Activated T-cell treated with anti-CD3 and anti-CD28 coated beads, Interleukin-2, amount 50 U/mL, for 4 hours (primary cell): ENCODE measurements around the gene IQCE. TPM values are rescaled to one million over a fixed set of nuclear protein-coding genes. Genes with fewer than 3 reads are reported as not detected.

Source experiments
- ATAC-seq, 2 donors: fragments of 200-7000 bp; cut with Tn5 transposase; one replicate each; pipeline ENCODE4 v1.10.0; 2021
- DNase-seq: peaks from one replicate; pipeline ENCODE4 v3.0.0-alpha.2; 2020
- H3K27me3 Mint-ChIP-seq: one replicate; pipeline ENCODE4 v1.8.0; 2021; ENCODE audit warnings: low read depth, mixed read lengths
- H3K36me3 Mint-ChIP-seq: one replicate; pipeline ENCODE4 v1.8.0; 2022; ENCODE audit warnings: mixed read lengths; ENCODE audit not compliant: insufficient read depth
- H3K4me1 Mint-ChIP-seq: one replicate; pipeline ENCODE4 v1.8.0; 2021; ENCODE audit warnings: low read depth, mixed read lengths
- H3K4me3 Mint-ChIP-seq: one replicate; pipeline ENCODE4 v1.8.0; 2021; ENCODE audit warnings: mild to moderate bottlenecking, moderate library complexity, mixed read lengths
- H3K9me3 Mint-ChIP-seq: one replicate; pipeline ENCODE4 v1.8.0; 2021; ENCODE audit warnings: mixed read lengths
- total RNA-seq, 3 donors: library from RNA; stranded (reverse); gene quantifications; one replicate each; pipeline ENCODE4 v1.2.1, GENCODE V29; 2021

IQCE gene
- total RNA-seq, 3 donors from 2014 or later = 8.9 to 10.4 (median 9.0) TPM

DNA sequence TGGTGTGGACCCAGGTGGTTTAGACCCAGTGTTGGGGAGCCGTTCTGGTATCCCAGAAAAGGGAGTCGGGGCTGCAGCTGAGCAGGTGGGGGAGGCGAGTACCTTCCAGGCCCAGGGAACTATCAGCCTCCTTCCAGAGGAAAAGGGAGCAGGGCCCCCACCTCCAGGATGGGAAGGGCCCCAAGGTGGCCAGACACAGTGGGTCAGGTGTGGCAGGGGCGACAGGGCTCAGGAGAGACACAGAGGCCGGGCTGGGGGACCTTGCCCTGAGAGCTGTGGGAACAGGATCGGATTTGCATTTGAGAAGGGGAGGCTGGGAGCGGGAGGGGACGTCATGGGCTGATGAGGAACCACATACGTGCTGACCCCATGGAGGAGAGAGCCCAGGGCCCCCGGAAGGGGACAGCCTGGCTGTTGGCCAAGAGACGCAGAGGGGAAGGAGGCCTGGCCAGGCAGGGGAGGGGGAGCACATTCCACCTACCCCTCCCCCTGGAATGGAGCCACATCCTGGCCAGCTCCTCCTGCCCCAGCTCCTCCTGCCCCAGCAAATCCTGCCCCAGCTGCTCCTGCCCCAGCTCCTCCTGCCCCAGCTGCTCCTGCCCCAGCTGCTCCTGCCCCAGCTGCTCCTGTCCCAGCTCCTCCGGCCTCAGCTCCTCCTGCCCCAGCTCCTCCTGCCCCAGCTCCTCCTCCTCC, 63.3 kb downstream of the IQCE start:
- no peaks in the 10 kb centered on the region for H3K36me3 Mint-ChIP-seq
- no peaks in the 10 kb centered on the region for H3K9me3 Mint-ChIP-seq
- DNase-seq (no peak), ATAC-seq (no peak)
- no peaks in the 10 kb centered on the region for H3K4me1 Mint-ChIP-seq
- H3K27me3 Mint-ChIP-seq = peaks cover 2% of the 10 kb centered on the region
- H3K4me3 Mint-ChIP-seq = no peak overlapping the region

GRCh38 chr7:2622869-2623697, 64.3 kb downstream of the IQCE start:
- no peak for DNase-seq
- ATAC-seq = no peak
- H3K4me1 Mint-ChIP-seq = no peaks in the 10 kb centered on the region
- no peaks in the 10 kb centered on the region for H3K27me3 Mint-ChIP-seq
- H3K9me3 Mint-ChIP-seq = no peaks in the 10 kb centered on the region
- no peak overlapping the region for H3K4me3 Mint-ChIP-seq
- H3K36me3 Mint-ChIP-seq = no peaks in the 10 kb centered on the region

DNA sequence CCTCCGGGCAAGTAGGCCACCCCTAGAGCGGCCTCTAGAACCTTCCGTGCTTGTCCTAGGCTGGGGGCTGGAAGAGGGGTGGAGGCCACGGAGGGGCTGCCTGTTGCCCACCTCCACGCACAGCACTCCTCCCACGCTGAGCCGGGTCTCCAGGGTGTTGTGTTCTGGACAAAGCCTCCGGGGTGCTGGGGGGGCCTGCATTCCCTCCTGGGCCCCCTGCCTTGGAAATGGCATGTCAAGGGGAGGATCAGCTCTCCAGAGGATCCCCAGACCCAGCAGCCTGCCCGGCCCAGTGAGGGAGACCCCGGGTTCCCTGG, 64.9 kb downstream of the IQCE start:
- no peak for ATAC-seq
- Mint-ChIP-seq H3K27me3 (no peaks in the 10 kb centered on the region), H3K36me3 (no peaks in the 10 kb centered on the region), H3K4me1 (no peaks in the 10 kb centered on the region), H3K4me3 (no peak overlapping the region), H3K9me3 (no peaks in the 10 kb centered on the region)
- no peak for DNase-seq

- Mint-ChIP-seq H3K9me3 (no peaks in the 10 kb centered on the region), H3K27me3 (no peaks in the 10 kb centered on the region), H3K4me3 (no peak overlapping the region), H3K36me3 (no peaks in the 10 kb centered on the region), H3K4me1 (no peaks in the 10 kb centered on the region)
- ATAC-seq (no peak), DNase-seq (no peak)
Observed at GRCh38 chr7:2624293-2624886, 65.6 kb downstream of the IQCE start.

- H3K4me3 Mint-ChIP-seq = no peak overlapping the region
- no peaks in the 10 kb centered on the region for H3K27me3 Mint-ChIP-seq
- DNase-seq = no peak
- H3K4me1 Mint-ChIP-seq = peaks cover 4% of the 10 kb centered on the region
- H3K9me3 Mint-ChIP-seq = no peaks in the 10 kb centered on the region
- no peak for ATAC-seq
- H3K36me3 Mint-ChIP-seq = no peaks in the 10 kb centered on the region
Observed at GRCh38 chr7:2626498-2627117, 67.8 kb downstream of the IQCE start.

GRCh38 chr7:2627258-2628129, 68.7 kb downstream of the IQCE start:
- Mint-ChIP-seq H3K9me3 (no peaks in the 10 kb centered on the region), H3K27me3 (no peaks in the 10 kb centered on the region), H3K4me1 (peaks cover 6% of the 10 kb centered on the region), H3K4me3 (no peak overlapping the region), H3K36me3 (no peaks in the 10 kb centered on the region)
- no peak for ATAC-seq
- no peak for DNase-seq

GRCh38 chr7:2628130-2628482, 69.3 kb downstream of the IQCE start:
- no peak overlapping the region for H3K4me3 Mint-ChIP-seq
- no peak for ATAC-seq
- H3K27me3 Mint-ChIP-seq = no peaks in the 10 kb centered on the region
- H3K36me3 Mint-ChIP-seq = no peaks in the 10 kb centered on the region
- peaks cover 10% of the 10 kb centered on the region for H3K4me1 Mint-ChIP-seq
- H3K9me3 Mint-ChIP-seq = no peaks in the 10 kb centered on the region
- no peak for DNase-seq

DNA sequence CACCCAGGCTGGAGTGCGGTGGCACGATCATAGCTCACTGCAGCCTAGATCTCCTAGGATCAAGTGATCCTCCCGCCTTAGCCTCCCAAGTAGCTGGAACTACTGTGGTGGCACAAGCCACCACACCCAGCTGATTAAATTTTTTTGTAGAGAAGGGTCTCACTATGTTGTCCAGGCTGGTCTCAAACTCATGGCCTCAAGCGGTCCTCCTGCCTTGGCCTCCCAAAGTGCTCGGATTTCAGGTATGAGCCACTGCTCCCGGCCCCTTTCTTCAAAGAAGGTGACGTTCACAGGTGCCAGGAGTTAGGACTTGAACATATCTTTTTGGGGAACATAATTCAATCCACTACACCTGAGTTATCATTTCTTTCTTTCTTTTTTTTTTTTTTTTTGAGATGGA, 70.1 kb downstream of the IQCE start:
- H3K9me3 Mint-ChIP-seq = no peaks in the 10 kb centered on the region
- no peak for DNase-seq
- H3K27me3 Mint-ChIP-seq = no peaks in the 10 kb centered on the region
- H3K36me3 Mint-ChIP-seq = no peaks in the 10 kb centered on the region
- no peak overlapping the region for H3K4me3 Mint-ChIP-seq
- ATAC-seq = no peak
- H3K4me1 Mint-ChIP-seq = peaks cover 18% of the 10 kb centered on the region

GRCh38 chr7:2629746-2630681, 71.2 kb downstream of the IQCE start:
- H3K27me3 Mint-ChIP-seq = no peaks in the 10 kb centered on the region
- H3K36me3 Mint-ChIP-seq = no peaks in the 10 kb centered on the region
- H3K4me1 Mint-ChIP-seq = peaks cover 21% of the 10 kb centered on the region
- H3K9me3 Mint-ChIP-seq = no peaks in the 10 kb centered on the region
- H3K4me3 Mint-ChIP-seq = no peak overlapping the region
- no peak for DNase-seq
- ATAC-seq = no peak

DNA sequence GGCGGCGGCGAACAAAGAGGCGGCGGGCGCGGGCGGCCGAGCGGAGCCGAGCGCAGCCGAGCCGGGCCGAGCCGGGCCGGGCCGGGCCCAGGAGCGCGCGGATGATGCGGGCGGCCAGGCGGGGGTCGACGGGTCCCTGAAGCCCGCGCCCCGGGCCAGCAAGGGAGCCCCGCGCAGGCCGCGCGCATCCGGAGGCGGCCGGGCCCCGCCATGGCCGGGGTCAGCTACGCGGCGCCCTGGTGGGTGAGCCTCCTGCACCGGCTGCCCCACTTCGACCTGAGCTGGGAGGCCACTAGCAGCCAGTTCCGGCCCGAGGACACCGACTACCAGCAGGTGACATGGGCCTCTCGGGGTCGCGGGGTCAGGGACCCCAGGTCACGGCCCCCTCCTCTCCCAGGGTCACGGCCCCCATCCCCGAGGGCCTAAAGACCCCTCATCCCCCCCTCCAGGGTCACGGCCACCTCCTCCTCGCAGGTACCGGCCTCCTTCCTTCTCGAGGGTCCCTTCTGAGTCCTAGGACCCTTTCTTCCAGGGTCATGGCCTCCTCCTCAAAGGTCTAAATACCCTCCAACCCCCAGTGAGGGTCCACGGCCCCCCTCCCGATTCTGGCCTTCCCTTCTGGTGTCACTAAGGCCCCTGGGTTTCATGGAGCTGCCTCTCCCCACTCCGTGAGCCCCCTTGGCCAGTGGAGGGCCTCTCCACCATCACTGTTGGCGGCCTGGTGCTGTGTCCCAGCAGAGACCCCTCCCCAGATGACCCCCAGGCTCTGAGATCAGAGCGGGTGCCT, 73.4 kb downstream of the IQCE start, which contains the start of gene TTYH3:
TSS of gene TTYH3 (plus strand) at position 41 of the 787 bp plus-strand sequence. CDS start at position 211, 170 bp downstream.
- ATAC-seq (peak; percentile 60 to 63), DNase-seq (peak; percentile 18)
- Mint-ChIP-seq H3K4me1 (peaks cover 23% of the 10 kb centered on the region), H3K4me3 (peak within 1 kb of the TSS; percentile 91), H3K9me3 (no peaks in the 10 kb centered on the region), H3K36me3 (no peaks in the 10 kb centered on the region), H3K27me3 (no peaks in the 10 kb centered on the region)

DNA sequence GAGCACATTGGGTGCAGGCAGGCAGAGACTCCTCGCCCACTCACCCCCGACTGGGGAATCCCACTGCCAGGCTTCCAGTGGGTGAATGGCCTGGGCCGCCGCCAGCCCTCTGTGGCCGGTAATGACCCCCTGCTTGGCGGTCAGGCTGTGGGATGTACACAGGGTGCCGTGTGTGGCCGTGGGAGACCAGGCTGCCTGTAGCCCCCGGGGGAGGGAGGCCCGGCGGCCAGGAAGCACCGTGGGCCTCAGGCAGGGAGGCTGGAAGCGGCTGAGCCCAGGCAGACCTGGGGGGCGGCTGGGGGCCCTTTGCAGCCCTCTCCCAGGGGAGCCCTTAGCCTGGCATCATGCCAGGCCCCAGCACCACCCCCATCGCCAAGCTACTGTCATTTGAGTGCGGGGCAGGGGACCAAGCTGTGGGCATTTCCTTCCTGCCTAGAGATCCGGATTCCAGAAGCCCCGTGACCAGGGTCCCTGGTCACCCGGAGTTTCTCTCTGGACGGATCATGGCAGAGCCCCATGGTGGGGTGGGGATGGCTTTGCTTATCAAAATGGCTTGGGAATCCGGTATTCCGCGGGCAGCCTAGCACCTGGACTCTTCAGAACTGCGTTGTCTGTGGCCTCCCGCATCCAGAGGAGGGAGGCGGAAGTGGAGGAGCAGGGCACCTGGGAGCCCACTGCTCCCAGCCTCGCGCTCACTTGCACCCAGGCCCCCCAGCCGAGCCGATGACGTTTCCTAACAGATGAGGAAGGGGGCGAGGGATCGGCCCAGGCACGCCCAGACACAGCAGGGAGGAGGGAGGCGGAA, 74.2 kb downstream of the IQCE start:
- ATAC-seq (peak; percentile 16 to 19), DNase-seq (peak; percentile 41)
- H3K9me3 Mint-ChIP-seq = no peaks in the 10 kb centered on the region
- H3K4me1 Mint-ChIP-seq = peaks cover 23% of the 10 kb centered on the region
- no peaks in the 10 kb centered on the region for H3K36me3 Mint-ChIP-seq
- H3K4me3 Mint-ChIP-seq = peak overlapping the region; percentile 91
- H3K27me3 Mint-ChIP-seq = no peaks in the 10 kb centered on the region
